SK-N-MC (cell line): ENCODE measurements around the gene TBXA2R.
"Not testable (repeated sequence)": the region's sequence is repeated elsewhere in the genome, so short reads cannot be mapped to it uniquely, and the experiment has no call there.

ENCODE experiments used
- EZH2 ChIP-seq: fragments of 200-600 bp; sonication (generic); IDR thresholded peaks from one replicate; pipeline ENCODE4 v1.6.1; 2017; ENCODE audit warnings: antibody characterized with exemption
- FOXP2 ChIP-seq: optimal IDR thresholded peaks from 2 replicates; pipeline ENCODE3; 2011; ENCODE audit warnings: mild to moderate bottlenecking, moderate library complexity; ENCODE audit not compliant: insufficient read depth; ENCODE audit errors: extremely low read length, control extremely low read depth
- POLR2AphosphoS5 ChIP-seq: IDR thresholded peaks from 2 replicates; pipeline ENCODE4 v1.6.1; 2012; ENCODE audit warnings: mild to moderate bottlenecking, low read depth, low read length, borderline replicate concordance

- not testable (repeated sequence) for TF ChIP-seq EZH2, POLR2AphosphoS5, FOXP2
Measured at GRCh38 chr19:3584036-3584802, 22.5 kb downstream of the TBXA2R start.
